Activated CD8-positive, alpha-beta T cell treated with anti-CD3 and anti-CD28 coated beads for 36 hours (primary cell): ENCODE measurements around the gene MAP7D1. TPM values are rescaled to one million over a fixed set of nuclear protein-coding genes. Genes with fewer than 3 reads are reported as not detected.

Source experiments
- ATAC-seq: fragments of 200-7000 bp; cut with Tn5 transposase; one replicate; pipeline ENCODE4 v1.10.0; 2021; ENCODE audit warnings: mild to moderate bottlenecking, moderate library complexity
- CTCF ChIA-PET: fragments of 350-600 bp; sonication (Branson Sonifier 250); formaldehyde crosslinking; loops from one replicate; lab custom pipeline; 2021; ENCODE audit warnings: antibody characterized with exemption; lab: Charles Lee
- POLR2A ChIA-PET: fragments of 350-600 bp; sonication (Branson Sonifier 250); formaldehyde crosslinking; loops from one replicate; lab custom pipeline; 2021; ENCODE audit warnings: antibody characterized with exemption; lab: Charles Lee
- DNase-seq: peaks from one replicate; pipeline ENCODE4 v3.0.0-alpha.2; 2020
- H3K27ac Mint-ChIP-seq: one replicate; pipeline ENCODE4 v1.8.0; 2021; ENCODE audit warnings: mild to moderate bottlenecking, mixed read lengths
- H3K27me3 Mint-ChIP-seq: one replicate; pipeline ENCODE4 v1.8.0; 2021; ENCODE audit warnings: mixed read lengths
- H3K36me3 Mint-ChIP-seq: one replicate; pipeline ENCODE4 v1.8.0; 2021; ENCODE audit warnings: low read depth, mixed read lengths
- H3K4me1 Mint-ChIP-seq: one replicate; pipeline ENCODE4 v1.8.0; 2021; ENCODE audit warnings: low read depth, mixed read lengths
- H3K4me3 Mint-ChIP-seq: one replicate; pipeline ENCODE4 v1.8.0; 2021; ENCODE audit warnings: mild to moderate bottlenecking, moderate library complexity, mixed read lengths
- H3K9me3 Mint-ChIP-seq: one replicate; pipeline ENCODE4 v1.8.0; 2021; ENCODE audit warnings: mixed read lengths
- CTCF ChIP-seq: fragments of 200-600 bp; IDR thresholded peaks from one replicate; pipeline ENCODE4 v1.8.0; 2022; ENCODE audit warnings: antibody characterized with exemption, mild to moderate bottlenecking
- intact Hi-C: fragments of 100-400 bp; cut with micrococcal nuclease; formaldehyde crosslinking; loops from one replicate; pipeline ENCODE4 v1.10.0; 2022
- total RNA-seq, 2 experiments: library from RNA; stranded (reverse); gene quantifications; one replicate each; pipeline ENCODE4 v1.2.3, GENCODE V29; 2021

The MAP7D1 gene
- total RNA-seq, 2 experiments from 2014 or later: 125 to 129 TPM

DNA sequence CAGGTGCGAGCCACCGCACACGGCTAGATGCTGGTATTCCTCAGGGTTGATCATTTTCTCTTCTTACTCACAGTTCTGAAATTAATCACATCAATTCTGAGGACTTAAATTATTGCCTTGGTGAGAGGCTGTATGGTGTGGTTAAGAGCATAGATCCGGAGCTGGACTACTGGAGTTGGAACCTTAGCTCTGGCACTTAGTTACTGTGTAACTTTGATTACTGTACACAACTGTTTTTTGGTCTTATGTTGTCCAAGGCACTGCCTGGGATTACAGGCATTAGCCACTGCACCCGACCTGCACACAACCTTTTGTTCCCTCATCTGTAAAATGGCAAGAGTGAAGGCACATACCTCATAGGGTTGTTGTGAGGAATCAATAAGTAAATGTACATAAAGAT is 42.7 kb downstream of the MAP7D1 start:
- H3K36me3 Mint-ChIP-seq: no peaks in the 10 kb centered on the region
- no peak overlapping the region for H3K4me3 Mint-ChIP-seq
- intact Hi-C loops: no loop called here
- no peak for ATAC-seq
- no peak for TF ChIP-seq CTCF
- H3K27me3 Mint-ChIP-seq: no peaks in the 10 kb centered on the region
- H3K4me1 Mint-ChIP-seq: no peaks in the 10 kb centered on the region
- CTCF ChIA-PET: interaction anchor here (2.8 kb wide), 1 partner anchor 10 kb away, joined by 11 read pairs; no protein-coding TSS in a partner anchor
- POLR2A ChIA-PET: interaction anchor here (0.6 kb wide), 1 partner anchor 56 kb away, joined by 3 read pairs; no protein-coding TSS in a partner anchor
- no peak overlapping the region for H3K27ac Mint-ChIP-seq
- DNase-seq: no peak
- no peaks in the 10 kb centered on the region for H3K9me3 Mint-ChIP-seq

- no peak overlapping the region for H3K27ac Mint-ChIP-seq
- intact Hi-C loops: no loop called here
- no peaks in the 10 kb centered on the region for H3K36me3 Mint-ChIP-seq
- ATAC-seq (no peak), DNase-seq (no peak)
- H3K4me3 Mint-ChIP-seq: no peak overlapping the region
- POLR2A ChIA-PET: interaction anchor here (0.6 kb wide), 1 partner anchor 51 kb away, joined by 3 read pairs; the partner anchor contains the start of gene TRAPPC3
- H3K4me1 Mint-ChIP-seq: no peaks in the 10 kb centered on the region
- no peaks in the 10 kb centered on the region for H3K27me3 Mint-ChIP-seq
- TF ChIP-seq CTCF: no peak
- no peaks in the 10 kb centered on the region for H3K9me3 Mint-ChIP-seq
- CTCF ChIA-PET: interaction anchor here (0.6 to 1.1 kb wide), 2 partner anchors 12 to 65 kb away, joined by 3 to 7 read pairs; no protein-coding TSS in a partner anchor
Measured at GRCh38 chr1:36199934-36200741, 44.2 kb downstream of the MAP7D1 start.

- DNase-seq (no peak), ATAC-seq (no peak)
- no peaks in the 10 kb centered on the region for H3K36me3 Mint-ChIP-seq
- no peak overlapping the region for H3K27ac Mint-ChIP-seq
- intact Hi-C loops: no loop called here
- H3K9me3 Mint-ChIP-seq: no peaks in the 10 kb centered on the region
- H3K4me1 Mint-ChIP-seq: peaks cover 16% of the 10 kb centered on the region
- TF ChIP-seq CTCF: no peak
- H3K27me3 Mint-ChIP-seq: no peaks in the 10 kb centered on the region
- ChIA-PET POLR2A (no interaction called here), CTCF (interaction anchor here (1.4 kb wide), 1 partner anchor 15 kb away, joined by 3 read pairs; no protein-coding TSS in a partner anchor)
- no peak overlapping the region for H3K4me3 Mint-ChIP-seq
Measured at GRCh38 chr1:36203027-36203553, 47.1 kb downstream of the MAP7D1 start.

- ATAC-seq (no peak), DNase-seq (no peak)
- H3K4me3 Mint-ChIP-seq: no peak overlapping the region
- ChIA-PET POLR2A (no interaction called here), CTCF (no interaction called here)
- intact Hi-C loops: no loop called here
- no peaks in the 10 kb centered on the region for H3K36me3 Mint-ChIP-seq
- H3K4me1 Mint-ChIP-seq: peaks cover 16% of the 10 kb centered on the region
- no peak overlapping the region for H3K27ac Mint-ChIP-seq
- no peaks in the 10 kb centered on the region for H3K9me3 Mint-ChIP-seq
- no peak for TF ChIP-seq CTCF
- H3K27me3 Mint-ChIP-seq: no peaks in the 10 kb centered on the region
Measured at GRCh38 chr1:36203554-36204346, 47.8 kb downstream of the MAP7D1 start.
